ENCODE data around the gene CFAP77.

DNA sequence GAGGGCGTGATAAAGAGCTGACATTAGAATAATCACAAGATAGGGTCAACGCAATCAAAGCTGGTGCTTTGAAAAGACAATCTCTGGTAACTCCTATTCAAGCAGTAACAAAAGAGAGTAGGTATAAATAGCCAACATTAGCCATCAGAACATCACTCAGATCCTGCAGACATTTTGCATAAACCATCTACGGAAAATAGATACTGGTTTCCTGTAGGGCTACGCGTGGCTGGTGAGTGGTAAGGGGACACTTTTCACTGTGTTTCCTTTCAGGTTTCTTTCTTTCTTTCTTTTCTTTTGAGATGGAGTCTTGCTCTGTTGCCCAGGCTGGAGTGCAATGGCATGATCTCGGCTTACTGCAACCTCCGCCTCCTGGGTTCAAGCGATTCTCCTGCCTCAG lies 25.6 kb upstream of the CFAP77 start:
- TF ChIP-seq, protein P1, sequence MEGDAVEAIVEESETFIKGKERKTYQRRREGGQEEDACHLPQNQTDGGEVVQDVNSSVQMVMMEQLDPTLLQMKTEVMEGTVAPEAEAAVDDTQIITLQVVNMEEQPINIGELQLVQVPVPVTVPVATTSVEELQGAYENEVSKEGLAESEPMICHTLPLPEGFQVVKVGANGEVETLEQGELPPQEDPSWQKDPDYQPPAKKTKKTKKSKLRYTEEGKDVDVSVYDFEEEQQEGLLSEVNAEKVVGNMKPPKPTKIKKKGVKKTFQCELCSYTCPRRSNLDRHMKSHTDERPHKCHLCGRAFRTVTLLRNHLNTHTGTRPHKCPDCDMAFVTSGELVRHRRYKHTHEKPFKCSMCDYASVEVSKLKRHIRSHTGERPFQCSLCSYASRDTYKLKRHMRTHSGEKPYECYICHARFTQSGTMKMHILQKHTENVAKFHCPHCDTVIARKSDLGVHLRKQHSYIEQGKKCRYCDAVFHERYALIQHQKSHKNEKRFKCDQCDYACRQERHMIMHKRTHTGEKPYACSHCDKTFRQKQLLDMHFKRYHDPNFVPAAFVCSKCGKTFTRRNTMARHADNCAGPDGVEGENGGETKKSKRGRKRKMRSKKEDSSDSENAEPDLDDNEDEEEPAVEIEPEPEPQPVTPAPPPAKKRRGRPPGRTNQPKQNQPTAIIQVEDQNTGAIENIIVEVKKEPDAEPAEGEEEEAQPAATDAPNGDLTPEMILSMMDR (IDR thresholded peaks at IDR 0.05; ENCODE audit: poor library complexity, severe bottlenecking), result no peak
- no peak for TF ChIP-seq RAD21 (conservative IDR thresholded peaks at IDR 0.05)
- TF ChIP-seq POLR2AphosphoS5 (IDR thresholded peaks at IDR 0.05), result no peak
- no peak for TF ChIP-seq EP300 (conservative IDR thresholded peaks at IDR 0.05; ENCODE audit: poor library complexity, severe bottlenecking)
- TF ChIP-seq EZH2 (IDR thresholded peaks at IDR 0.05; ENCODE audit: borderline replicate concordance, insufficient read depth, low read length, poor library complexity, severe bottlenecking), result no peak
